Fibroblast of mammary gland (primary cell): Measurements from ENCODE around the gene WWOX.
A peak's percentile ranks its signal among the peaks of the same experiment; 100 is the strongest.

Experiments
- DNase-seq: peaks from one replicate; pipeline ENCODE4 v3.0.0-alpha.2; 2010; ENCODE audit warnings: low read depth
- H3K4me3 ChIP-seq: 2 replicates; pipeline ENCODE4 v1.5.1; 2011; ENCODE audit warnings: low read depth, mild to moderate bottlenecking, low read length, moderate library complexity; ENCODE audit not compliant: control insufficient read depth
- CTCF ChIP-seq: conservative IDR thresholded peaks from 2 replicates; pipeline ENCODE4 v1.5.1; 2011; ENCODE audit warnings: low read depth, low read length, inconsistent platforms; ENCODE audit not compliant: control insufficient read depth, insufficient read depth

The WWOX gene

GRCh38 chr16:78667675-78668074 is 568.2 kb downstream of the WWOX start:
- no peak for TF ChIP-seq CTCF
- H3K4me3 ChIP-seq = no peak overlapping the region
- no peak for DNase-seq

GRCh38 chr16:78668393-78668792 is 568.9 kb downstream of the WWOX start:
- H3K4me3 ChIP-seq = no peak overlapping the region
- DNase-seq = no peak
- TF ChIP-seq CTCF = no peak

- no peak overlapping the region for H3K4me3 ChIP-seq
- peak; percentile 74 for DNase-seq
- TF ChIP-seq CTCF = no peak
Measured at GRCh38 chr16:78669994-78670393, 570.5 kb downstream of the WWOX start.

GRCh38 chr16:78672779-78673556 is 573.5 kb downstream of the WWOX start:
- no peak overlapping the region for H3K4me3 ChIP-seq
- no peak for DNase-seq
- no peak for TF ChIP-seq CTCF

GRCh38 chr16:78673884-78674283 is 574.4 kb downstream of the WWOX start:
- TF ChIP-seq CTCF = no peak
- DNase-seq = no peak
- H3K4me3 ChIP-seq = no peak overlapping the region

- TF ChIP-seq CTCF = no peak
- peak; percentile 33 for DNase-seq
- no peak overlapping the region for H3K4me3 ChIP-seq
Measured at GRCh38 chr16:78675312-78675711, 575.9 kb downstream of the WWOX start.
